ENCODE measurements around the gene LDLRAD4. TPM values are rescaled to one million over a fixed set of nuclear protein-coding genes. Genes with fewer than 3 reads are reported as not detected.

Gene LDLRAD4
- total and polyA plus RNA-seq, 9 of the 15 experiments (the other 6 are each of a cell fraction or from before 2014, with no cell fraction given): 0.01 TPM; not detected in 8

GRCh38 chr18:13622751-13623150 is 404.2 kb downstream of the LDLRAD4 start (continued):
- TF ChIP-seq ZNF407 (IDR thresholded peaks at IDR 0.05; ENCODE audit: low read depth): no peak

GRCh38 chr18:13623348-13623747 is 404.8 kb downstream of the LDLRAD4 start:
- H3K27ac ChIP-seq (ENCODE audit: extremely low read depth, low read depth, low read length): no peak overlapping the region
- H3K27me3 ChIP-seq (ENCODE audit: control insufficient read depth in 2 of 2, insufficient read depth in 2 of 2, low read length in 2 of 2): peaks cover 47 to 87% of the 10 kb centered on the region in 2 experiments; a peak in 4 of 5 replicates
- DNase-seq (ENCODE audit: extremely low read depth in 1 of 4, low spot score in 3 of 4) (no peak), ATAC-seq (no peak), FAIRE-seq (no peak)
- POLR2A ChIA-PET: no interaction called here
- CTCF ChIA-PET (ENCODE audit: low intra/inter-chr PET ratio): no interaction called here
- no peak overlapping the region for H3K4me3 ChIP-seq
- no peaks in the 10 kb centered on the region for H3K9me3 ChIP-seq (replicated peaks; ENCODE audit: control insufficient read depth, insufficient read depth, low read depth, low read length)
- no peaks in the 10 kb centered on the region for H3K9me1 ChIP-seq (ENCODE audit: control insufficient read depth, insufficient read depth, low read length)
- H4K20me1 ChIP-seq (replicated peaks; ENCODE audit: control insufficient read depth, insufficient read depth, low read length): no peaks in the 10 kb centered on the region; the same call in 1 of the 2 replicates
- WGBS (ENCODE audit: insufficient coverage, low coverage, missing lambda C conversion rate): 0% methylated on average over 10 of the region's 10 CpGs
- peaks cover 0 to 4% of the 10 kb centered on the region in 2 experiments; a peak in 2 of 5 replicates for H3K4me1 ChIP-seq (replicated peaks in 1 of 2; ENCODE audit: control insufficient read depth in 2 of 2, insufficient read depth in 2 of 2, low read length in 2 of 2)
- no TSS peak for BruUV-seq (replicated peaks)
- H2AFZ ChIP-seq (ENCODE audit: low read depth, low read length): no peak overlapping the region
- H3K36me3 ChIP-seq (ENCODE audit: control insufficient read depth, insufficient read depth, low read length): no peaks in the 10 kb centered on the region
- H3K4me2 ChIP-seq (ENCODE audit: insufficient read depth, low read length): no peak overlapping the region
- in situ Hi-C loops (cut with MboI): no loop called here
- no peaks in the 10 kb centered on the region for H3K79me2 ChIP-seq (ENCODE audit: control insufficient read depth, insufficient read depth, low read length)
- no peak overlapping the region for H3K9ac ChIP-seq (ENCODE audit: insufficient read depth in 1 of 2, low read depth in 2 of 2, low read length in 2 of 2)
- intact Hi-C loops (cut with micrococcal nuclease): no loop called here
- no peak for TF ChIP-seq TRIM25 (IDR thresholded peaks at IDR 0.05; ENCODE audit: borderline replicate concordance)
- TF ChIP-seq PTBP1 (IDR thresholded peaks at IDR 0.05; ENCODE audit: low read depth, low read length): no peak
- no peak for TF ChIP-seq ZBTB12 (CRISPR knock-in tag; IDR thresholded peaks at IDR 0.05)
- no peak for TF ChIP-seq AFF4 (CRISPR knock-in tag; IDR thresholded peaks at IDR 0.05)

All from K562 (cell line).